HG02938 (cell line): ENCODE data around the gene ZDHHC16.
"Not testable (repeated sequence)": the region's sequence is repeated elsewhere in the genome, so short reads cannot be mapped to it uniquely, and the experiment has no call there.

Experiments
- ATAC-seq: cut with Tn5 transposase; IDR thresholded peaks from one replicate; pipeline ENCODE4 v1.9.1; 2021; ENCODE audit warnings: mild to moderate bottlenecking, moderate library complexity; ENCODE audit not compliant: unreplicated experiment

ZDHHC16 gene

DNA sequence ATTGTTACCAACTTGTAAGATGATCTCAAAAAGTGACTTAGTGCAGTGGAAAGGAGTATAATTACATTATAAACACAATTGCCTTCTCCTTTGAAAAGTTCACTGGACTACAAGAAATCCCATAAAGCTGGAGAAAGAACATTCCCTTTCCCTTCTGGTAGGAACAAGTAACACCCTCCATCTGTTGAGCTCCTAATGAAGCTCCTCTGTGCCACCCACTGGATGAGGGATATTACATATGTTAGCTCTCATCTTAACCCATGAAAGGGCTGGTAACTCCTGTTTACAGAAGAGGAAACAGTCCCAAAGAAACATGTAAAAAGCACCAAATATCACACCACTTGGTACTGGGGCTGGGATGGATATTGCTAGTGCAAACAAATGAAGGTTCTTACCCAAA is 11.9 kb upstream of the ZDHHC16 start:
- no peak for ATAC-seq

DNA sequence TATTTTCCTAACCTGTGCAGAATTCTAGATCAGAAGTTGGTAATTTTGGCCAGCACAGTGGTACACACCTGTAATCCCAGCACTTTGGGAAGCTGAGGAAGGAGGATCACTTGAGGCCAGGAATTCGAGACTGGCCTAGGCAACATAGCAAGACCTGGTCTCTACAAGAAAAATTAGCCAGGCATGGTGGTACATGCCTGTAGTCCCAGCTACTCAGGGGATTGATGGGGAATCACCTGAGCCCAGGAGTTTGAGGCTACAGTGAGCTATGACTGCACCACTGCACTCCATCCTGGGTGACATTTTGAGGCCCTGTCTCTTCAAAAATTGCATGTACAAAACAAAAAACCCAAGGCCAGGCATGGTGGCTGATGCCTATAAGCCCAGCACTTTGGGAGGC is 11.4 kb upstream of the ZDHHC16 start:
- ATAC-seq = no peak

DNA sequence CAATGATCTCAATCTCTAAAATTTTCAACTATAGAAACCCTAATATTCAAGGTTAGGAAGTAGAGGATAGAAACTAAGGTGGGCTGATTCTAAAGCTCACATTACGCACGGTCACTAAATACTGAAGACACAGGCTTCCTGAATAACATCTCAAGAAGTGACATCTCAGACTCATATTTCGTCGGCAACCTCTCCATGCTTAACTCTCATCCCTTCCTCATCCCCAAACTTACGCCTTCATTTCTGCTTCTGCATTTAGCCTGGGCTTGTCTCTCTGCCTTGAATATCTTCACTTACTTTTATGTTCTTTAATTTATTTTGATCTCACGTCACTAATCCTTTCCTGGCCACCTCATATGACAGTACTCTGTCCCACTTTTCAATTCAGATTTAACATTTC is 10.8 kb upstream of the ZDHHC16 start:
- no peak for ATAC-seq

DNA sequence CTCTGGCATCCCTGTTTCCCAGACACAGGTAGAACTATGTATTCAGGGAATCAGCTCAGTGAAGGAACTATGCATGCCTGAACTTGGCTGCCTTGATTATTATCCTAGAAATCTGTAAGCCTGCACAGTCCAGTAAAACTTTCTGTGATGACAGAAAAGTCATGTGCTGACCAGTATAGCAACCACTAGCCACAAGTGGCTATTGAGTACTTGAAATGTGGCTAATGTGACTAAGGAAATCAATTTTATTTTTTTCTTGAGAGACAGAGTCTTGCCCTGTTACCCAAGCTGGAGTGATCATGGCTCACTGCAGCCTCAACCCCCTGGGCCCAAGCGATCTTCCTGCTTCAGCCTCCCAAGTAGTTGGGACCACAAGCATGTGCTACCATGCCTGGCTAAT is 3.7 kb upstream of the ZDHHC16 start:
- no peak for ATAC-seq

DNA sequence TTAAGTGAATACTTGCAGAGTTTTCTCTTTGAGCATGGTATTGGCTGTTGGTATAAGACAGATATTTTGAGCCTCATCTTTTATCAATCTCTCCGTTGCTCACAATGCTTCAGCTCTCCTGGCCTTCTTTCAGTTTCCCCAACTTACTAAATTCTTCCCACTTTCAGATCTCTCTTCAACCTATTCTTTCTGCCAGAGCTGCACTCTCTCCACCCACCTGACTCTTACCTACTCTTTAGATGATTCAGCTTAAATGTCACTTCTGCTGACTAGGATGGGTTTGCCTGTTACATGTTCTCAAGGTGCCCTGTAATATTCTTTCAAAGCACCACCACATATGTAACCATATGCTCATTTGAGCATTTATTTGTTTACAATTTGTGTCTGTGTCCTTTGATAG is 1.8 kb upstream of the ZDHHC16 start:
- no peak for ATAC-seq

DNA sequence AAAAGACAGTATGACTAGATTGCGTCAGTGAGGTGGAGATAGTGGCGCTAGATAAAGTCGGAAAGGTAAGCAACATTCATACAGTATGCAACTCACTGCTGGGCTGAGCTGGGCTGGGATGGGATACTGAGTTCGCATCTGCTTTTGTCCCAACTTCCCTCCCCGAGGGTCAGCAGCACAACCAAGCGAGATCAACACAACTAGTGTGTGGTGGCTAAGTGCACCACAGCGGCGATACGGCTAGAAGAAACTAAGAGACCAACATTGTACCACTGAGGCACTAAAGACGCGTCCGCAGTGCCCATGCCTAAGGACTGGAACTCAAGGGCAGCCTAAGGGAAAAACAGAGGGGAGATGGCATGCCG is 636 bp upstream of the ZDHHC16 start:
- no peak for ATAC-seq

DNA sequence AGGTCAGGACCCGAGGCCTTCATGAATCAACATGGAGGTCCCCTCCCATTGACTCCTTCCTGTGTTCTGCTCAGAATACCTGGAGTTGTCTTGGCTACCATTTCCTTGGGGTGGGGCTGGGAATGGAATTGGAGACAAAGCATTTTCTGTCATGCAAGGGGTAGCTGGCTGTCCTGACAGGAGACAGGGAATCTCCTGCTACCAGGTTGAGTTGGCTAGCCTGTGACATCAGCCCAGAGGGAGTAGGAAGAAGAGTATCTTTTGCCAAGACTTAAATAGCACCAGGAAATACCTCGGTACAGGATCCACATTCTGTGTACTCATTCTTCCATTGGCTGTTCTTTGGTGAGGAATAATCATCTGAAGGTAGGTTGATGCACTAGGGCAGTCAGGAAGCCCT is 4.9 kb downstream of the ZDHHC16 start:
- ATAC-seq = no peak

DNA sequence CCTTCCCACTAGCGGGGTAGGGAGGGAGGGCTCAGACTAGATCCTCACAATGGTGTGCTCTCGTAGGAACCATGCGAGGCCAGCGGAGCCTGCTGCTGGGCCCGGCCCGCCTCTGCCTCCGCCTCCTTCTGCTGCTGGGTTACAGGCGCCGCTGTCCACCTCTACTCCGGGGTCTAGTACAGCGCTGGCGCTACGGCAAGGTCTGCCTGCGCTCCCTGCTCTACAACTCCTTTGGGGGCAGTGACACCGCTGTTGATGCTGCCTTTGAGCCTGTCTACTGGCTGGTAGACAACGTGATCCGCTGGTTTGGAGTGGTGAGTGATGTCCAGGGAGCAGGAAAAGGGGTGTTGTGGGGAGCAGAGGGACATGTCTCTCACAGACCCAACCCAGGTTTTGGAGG is 5.6 kb downstream of the ZDHHC16 start:
- no peak for ATAC-seq

DNA sequence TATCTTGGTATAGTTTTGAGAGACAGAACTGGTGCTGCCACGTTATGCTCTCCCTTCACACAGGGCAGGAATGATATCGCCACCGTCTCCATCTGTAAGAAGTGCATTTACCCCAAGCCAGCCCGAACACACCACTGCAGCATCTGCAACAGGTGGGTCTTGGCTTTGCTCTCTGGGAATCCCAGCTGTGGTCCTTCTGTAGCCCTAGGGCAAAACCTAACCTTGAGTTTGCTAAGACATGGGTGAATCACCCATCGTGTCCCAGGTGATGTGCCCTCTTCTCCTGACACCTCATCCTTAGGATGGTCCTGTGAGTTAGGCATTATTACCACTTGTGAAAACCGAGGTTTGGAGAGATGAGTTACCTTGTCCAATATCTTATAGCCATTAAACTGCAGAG is 6.4 kb downstream of the ZDHHC16 start:
- ATAC-seq = no peak

DNA sequence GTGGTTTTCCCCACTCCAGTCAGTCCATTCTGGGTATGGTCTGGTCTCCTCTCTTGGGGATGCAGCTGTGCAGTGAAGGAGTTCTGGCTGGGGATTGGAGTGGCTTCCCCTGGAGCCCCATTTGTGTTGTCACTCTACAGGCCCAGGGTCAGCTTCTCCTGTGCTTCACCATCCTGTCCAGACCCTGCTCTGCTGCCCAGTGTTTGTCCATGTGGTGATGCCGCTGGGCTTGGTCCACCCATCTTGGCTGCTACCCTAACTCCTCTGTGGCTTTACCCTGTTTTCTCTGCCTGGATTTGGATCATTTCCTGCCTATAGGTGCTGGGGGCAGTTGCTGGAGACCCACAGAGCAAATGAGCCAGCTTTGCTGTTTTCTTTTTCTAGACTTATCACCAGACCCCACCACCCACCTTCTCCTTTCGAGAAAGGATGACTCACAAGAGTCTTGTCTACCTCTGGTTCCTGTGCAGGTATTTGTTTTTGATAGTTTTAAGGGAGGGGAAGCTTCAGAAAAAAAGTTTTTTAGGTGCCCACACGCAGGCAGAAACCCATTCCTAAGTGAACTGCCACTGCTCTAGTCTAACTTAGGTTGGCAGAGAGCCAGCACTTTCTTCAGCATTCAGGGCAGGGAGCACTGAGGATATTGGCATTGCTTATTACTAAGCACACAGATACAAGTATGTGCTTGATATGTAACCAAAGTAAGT is 8.5 kb downstream of the ZDHHC16 start:
- no peak for ATAC-seq

DNA sequence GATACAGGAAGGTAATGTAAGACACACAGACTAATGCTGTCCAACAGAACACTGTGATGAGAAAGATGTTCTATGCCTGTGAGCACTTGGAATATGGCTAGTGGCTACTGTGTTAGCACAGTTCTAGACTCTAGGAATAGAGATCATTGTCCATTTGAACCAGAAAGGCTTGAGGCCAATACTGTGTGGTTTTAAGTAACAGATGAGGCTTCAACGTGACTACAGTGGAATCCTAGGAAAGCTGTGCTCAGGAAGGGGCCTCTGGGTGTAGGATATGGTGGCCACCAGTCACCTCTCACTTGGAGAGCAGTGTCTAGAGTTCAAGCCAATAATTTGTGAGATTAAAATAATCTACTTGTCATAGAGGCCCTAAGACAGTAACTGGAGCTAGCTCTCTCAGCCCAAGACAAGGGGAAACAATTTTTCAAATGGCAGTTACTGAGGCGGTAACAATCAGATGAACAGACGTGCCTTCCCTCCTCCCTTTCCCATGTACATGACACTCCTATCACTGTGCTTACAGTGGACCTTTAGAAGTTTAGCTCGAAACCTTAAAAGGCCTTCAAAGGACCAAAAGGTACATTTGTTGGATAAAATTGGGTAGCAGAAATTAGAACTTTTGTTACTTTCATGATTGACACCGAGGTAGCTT is 10.2 kb downstream of the ZDHHC16 start:
- no peak for ATAC-seq

DNA sequence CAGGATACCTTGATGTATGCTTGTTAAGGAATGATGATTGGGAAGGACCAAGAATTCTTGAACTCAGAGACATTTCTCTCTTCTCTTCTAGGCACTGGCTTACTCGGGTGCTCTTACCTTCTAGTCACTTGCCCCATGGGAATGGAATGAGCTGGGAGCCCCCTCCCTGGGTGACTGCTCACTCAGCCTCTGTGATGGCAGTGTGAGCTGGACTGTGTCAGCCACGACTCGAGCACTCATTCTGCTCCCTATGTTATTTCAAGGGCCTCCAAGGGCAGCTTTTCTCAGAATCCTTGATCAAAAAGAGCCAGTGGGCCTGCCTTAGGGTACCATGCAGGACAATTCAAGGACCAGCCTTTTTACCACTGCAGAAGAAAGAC is 10.7 kb downstream of the ZDHHC16 start:
- ATAC-seq = no peak

DNA sequence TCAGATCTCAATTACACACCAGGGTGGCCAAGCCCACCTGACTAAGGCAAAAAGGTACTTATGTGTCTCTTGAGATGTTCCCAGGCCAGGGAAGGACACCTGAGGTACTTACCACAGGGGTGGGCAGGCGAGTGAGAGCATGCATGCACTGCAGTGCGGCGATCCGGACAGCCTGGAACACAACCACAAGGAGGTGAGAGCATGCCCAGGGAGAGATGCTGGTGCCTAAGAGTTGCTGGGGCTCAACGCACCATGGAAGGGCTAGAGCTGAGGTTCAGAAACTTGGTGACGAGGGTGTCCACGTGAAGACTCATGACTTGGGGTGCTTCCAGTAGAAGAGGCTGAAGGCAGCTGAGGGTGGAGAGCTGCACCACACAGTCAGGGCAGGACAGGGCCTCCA is 13.1 kb downstream of the ZDHHC16 start:
- no peak for ATAC-seq

DNA sequence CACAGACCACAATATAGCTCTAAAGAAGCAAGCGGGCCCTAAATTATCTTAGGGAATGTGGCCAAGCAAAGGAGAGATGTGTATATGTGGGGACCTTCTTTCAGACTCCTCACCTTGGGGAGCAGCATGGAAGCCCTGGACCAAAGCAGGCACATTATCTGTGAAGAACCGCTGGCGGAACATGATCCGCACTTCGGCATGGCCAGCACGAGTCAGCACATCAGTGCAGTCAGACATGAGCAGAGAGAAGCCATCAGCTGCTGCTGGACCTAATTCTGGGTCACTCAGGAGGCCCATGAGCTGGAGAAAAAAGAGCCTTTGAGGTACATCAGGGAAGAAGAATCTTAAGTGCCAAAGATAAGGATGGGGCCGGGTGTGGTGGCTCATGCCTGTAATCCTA is 14.0 kb downstream of the ZDHHC16 start:
- no peak for ATAC-seq

DNA sequence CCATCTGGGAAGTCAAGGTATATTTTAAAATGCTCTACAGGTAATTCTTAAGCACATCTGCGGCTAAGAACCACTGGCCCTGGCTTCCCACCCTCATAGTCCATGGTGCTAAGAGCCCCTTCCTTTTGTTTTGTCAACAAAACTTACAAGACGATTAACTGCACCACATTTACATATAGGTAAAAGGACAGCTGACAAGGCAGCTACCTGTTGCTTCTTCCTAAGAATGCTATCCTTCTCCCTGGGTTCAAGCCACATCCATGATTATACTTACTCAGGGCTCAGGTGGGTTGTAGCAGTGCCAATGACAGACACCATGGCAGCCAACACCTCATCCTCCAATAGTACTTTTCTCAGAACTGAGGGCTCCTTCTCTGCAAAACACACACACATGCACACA is 16.3 kb downstream of the ZDHHC16 start:
- ATAC-seq = no peak

DNA sequence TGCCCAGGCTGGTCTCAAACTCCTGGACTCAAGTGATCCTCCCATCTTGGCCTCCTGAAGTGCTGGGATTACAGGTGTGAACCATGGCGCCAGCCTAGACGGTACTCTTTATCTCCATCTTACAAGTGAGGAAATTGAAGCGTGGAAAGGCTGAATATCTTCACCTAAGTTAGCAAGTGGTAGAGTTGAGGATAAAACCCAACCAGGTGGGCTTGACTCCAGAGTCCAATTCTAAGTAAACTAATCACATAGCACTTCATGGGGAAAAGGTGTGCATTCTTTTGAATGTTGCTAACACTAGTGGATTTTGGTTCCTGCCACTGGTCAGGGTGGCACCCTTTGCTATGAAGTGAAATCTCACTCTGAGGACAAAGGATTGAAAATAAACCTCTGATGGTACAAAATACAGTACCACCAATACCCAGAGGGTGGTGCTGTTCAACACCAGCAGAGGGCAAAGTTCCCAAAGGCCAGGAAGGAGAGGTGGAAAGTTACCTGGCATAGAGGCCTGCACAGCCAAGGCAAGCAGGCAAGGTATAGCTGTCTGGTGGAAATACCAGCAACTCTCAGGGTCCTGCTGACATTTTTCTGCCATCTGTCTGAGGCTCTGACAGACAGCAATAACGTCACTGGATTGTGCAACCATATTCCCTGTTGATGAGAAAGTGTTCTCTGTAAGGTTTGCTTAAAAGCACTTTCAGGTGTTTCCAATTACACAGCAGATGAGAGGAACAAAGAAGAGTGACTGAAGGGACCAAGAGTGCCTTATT is 17.6 kb downstream of the ZDHHC16 start:
- no peak for ATAC-seq

DNA sequence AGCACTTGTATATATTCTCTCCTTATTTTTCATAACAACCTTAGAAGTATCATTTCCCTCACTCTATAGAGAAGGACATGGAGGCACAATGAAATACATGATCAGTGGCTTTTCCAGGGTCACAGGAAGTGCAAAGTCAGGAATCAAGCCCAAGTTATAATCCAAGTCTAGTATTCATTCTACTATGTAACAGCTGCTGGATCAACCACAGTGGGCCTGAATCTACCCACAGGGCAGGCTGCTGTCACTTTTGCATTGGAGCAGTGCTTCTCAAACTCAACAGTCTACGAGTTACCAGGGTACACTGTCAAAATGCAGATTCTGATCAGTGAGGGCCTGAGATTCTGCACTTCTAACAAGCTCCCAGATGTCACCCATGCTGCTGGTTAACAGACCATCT is 18.3 kb downstream of the ZDHHC16 start:
- no peak for ATAC-seq

DNA sequence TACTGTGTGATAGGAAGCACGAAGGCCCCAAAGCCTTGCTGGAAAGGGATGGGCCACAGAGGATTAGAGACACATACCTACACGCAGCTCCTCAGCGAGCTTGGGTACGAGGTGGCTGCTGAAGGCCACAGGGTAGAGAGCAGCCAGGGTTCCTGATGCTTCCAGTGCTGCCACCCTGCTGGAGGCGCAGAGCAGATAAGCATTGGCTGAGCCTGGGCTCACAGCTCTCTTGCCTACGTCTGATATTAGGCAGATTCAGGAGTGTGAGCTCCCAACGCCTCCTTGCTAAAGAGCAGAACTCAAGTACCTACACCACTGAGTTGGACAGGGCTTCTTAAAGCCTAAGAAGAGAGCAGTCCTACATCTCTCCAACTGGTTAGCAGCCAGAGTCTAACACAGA is 20.0 kb downstream of the ZDHHC16 start:
- no peak for ATAC-seq

DNA sequence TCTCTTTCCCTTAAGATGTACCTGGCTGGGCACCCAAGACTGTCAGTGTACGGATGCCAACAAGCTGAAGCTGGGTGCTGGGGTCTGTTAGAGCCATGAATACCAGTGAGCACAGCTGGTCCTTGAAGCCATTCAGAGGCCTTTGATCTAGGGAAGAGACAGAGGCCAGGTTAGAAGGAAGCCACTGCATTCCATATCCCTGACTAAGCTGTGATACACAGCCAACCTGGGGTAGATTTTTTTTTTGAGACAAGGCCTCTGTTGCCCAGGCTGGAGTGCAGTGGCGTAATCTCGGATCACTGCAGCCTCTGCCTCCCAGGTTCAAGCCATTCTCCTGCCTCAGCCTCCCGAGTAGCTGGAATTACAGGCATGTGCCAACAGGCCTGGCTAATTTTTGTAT is 20.8 kb downstream of the ZDHHC16 start:
- no peak for ATAC-seq

DNA sequence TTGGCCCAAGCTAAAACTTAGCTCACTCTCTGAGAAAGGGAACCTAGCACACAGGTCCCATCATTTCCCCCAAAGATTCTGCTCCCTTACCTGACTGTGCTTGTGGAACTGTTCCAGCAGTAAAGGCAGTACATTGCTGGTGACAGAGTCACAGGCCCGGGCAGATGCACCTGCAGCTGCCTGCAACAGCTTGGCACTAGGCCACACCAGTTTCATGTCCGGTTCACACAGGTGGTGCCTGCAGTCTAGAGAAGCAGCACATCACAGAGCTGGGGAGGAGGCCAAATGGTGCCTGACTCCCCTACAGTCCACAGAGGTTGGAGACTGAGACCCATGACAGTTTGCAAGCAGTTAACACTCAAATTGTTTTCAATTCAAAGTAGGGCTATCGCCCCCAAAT is 22.2 kb downstream of the ZDHHC16 start:
- no peak for ATAC-seq

DNA sequence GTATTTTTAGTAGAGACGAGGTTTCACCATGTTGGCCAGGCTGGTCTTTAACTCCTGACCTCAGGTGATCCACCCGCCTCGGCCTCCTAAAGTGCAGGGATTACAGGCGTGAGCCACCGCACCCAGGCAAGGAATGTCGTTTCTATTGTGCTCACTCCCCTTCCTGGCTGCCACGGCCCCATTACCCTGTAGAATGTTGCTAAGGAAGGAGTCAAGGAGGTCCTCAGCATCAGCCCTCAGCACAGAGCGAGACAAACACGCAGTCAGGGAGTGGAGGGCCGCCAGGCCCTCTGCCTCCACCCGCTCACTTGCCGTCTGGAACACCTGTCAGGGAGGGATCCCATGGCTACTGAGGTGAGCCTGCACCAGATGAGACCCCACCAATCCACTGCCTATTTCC is 22.8 kb downstream of the ZDHHC16 start:
- not testable (repeated sequence) for ATAC-seq

DNA sequence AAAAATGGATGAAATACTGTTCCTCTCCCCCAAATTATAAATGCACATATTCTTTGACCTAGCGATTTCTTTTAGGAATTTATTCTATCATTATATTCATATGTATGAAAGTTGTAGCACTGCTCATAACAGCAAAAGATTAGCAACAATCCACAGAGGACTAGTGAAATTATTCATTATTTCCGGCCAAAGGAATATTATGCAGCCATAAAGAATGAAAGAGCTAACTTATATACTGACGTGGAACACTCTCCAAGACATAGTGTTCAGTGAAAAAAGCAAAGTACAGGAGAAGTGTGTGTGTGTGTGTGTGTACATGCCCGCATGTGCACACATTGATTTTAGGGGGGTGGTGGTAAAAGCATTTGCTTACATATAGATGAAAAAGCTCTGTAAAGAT is 28.9 kb downstream of the ZDHHC16 start:
- ATAC-seq = no peak
